Midbrain (tissue), 1 donor: ENCODE results near the gene NRAP.

Source experiments
- DNase-seq: peaks from one replicate; lab custom pipeline; 2025; lab: John Stamatoyannopoulos, UW

NRAP gene, protein sequence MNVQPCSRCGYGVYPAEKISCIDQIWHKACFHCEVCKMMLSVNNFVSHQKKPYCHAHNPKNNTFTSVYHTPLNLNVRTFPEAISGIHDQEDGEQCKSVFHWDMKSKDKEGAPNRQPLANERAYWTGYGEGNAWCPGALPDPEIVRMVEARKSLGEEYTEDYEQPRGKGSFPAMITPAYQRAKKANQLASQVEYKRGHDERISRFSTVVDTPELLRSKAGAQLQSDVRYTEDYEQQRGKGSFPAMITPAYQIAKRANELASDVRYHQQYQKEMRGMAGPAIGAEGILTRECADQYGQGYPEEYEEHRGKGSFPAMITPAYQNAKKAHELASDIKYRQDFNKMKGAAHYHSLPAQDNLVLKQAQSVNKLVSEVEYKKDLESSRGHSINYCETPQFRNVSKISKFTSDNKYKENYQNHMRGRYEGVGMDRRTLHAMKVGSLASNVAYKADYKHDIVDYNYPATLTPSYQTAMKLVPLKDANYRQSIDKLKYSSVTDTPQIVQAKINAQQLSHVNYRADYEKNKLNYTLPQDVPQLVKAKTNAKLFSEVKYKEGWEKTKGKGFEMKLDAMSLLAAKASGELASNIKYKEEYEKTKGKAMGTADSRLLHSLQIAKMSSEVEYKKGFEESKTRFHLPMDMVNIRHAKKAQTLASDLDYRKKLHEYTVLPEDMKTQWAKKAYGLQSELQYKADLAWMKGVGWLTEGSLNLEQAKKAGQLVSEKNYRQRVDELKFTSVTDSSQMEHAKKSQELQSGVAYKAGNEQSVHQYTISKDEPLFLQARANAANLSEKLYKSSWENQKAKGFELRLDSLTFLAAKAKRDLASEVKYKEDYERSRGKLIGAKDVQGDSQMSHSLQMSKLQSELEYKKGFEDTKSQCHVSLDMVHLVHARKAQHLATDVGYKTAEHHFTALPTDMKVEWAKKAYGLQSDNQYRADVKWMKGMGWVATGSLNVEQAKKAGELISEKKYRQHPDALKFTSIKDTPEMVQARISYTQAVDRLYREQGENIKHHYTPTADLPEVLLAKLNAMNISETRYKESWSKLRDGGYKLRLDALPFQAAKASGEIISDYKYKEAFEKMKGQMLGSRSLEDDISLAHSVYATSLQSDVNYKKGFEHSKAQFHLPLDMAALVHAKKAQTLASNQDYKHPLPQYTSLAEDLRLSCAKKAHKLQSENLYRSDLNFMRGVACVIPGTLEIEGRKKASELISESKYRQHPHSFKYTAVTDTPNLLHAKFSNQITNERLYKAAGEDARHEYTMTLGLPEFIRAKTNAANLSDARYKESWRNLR (N-terminal part only)

DNA sequence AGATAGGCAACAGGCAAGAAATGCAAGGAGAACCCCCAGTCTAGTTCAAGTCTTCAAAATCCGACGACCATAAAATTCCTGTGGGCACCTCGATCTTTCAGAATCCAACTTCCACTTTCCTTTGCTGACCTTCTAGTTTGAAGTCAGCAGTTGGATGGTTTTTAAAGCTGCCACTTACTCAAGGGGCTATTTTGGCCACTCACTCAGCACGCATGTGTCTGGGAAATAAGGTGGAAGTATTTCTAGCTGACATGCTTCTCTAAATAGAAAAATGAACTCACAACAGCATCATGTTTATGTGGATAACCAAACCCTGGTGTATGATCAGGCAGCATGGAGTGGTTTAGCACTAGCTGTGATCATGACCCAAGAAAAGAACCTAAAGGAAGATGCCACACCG, at the start of gene NRAP:
TSS of gene NRAP (minus strand) at position 134 of the 400 bp plus-strand sequence. CDS start 159 bp downstream, outside the sequence.
- DNase-seq: no peak

DNA sequence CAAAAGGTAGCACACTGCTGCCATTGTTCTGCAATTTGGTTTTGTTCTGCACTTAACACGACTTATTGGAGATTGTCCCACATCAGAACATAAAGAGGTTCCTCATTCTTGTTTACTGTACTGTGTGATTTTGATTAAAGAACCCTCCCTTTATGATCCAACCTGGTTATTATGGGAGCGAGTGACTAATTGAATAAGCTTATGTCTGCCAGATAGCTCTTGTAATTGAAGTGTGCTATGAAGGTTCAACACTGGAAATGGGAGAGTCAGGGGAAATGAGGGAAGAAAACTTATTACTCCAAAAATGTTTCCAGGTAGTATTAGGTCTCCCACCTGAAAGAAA, 49.8 kb upstream of the NRAP start:
- no peak for DNase-seq

DNA sequence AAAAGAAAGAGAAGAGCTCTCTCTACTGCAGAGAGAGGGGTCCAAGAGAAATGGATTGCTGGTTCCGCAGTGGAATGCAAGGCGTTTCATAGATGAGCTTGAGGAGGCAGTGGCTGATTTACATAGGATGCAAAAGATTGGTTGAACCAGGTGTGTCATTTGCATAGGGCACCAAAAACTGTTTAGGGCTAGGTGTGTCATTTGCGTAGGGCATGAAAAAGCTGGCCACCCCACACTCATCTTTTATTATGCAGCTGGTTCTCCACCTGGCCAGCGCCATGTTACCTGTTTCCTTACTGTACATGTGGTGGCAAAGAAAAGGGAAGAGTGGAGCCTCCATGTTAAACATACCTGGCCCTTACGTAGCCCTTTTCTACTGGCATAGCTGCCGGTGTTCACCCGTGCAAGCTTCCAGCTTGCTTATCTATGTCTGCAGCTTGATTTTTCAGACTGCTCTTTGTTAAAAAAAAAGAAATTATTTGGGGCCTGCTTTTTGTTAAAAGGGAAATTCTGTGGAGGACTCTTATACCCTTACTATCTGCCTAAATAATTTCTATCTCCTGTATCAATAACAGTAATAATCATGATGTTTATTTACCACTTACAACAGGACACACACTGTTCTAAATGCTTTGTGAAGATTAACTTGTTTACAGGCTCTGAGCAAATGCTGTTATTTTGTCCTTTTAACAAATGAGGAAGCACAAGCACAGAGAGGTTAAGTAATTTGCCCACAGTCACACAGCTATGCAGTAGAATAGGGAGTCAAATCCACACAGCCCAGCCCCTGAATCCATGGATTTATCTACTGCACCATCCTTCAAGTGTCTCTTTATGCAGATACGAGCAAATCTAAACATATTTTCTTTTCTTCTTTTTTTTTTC, 49.2 kb upstream of the NRAP start:
- no peak for DNase-seq

DNA sequence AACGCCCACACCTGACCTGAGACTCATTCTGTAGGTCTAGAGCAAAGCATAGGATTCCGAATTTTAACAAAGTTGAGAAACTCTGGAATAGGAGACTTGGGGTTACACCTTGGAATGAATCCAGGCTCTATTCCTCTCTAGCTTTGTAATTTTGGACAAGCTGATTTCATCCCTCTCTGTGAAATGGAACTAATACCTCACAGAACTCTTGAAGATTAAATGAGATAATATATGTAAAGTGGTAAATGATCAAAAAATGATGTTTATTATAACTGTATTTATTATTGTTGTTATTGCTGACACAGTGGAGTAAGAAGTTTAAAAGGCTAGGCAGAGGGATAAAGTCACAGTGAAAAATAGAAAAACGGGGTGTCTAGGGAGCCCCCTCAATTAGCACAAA, 48.2 kb upstream of the NRAP start:
- no peak for DNase-seq

DNA sequence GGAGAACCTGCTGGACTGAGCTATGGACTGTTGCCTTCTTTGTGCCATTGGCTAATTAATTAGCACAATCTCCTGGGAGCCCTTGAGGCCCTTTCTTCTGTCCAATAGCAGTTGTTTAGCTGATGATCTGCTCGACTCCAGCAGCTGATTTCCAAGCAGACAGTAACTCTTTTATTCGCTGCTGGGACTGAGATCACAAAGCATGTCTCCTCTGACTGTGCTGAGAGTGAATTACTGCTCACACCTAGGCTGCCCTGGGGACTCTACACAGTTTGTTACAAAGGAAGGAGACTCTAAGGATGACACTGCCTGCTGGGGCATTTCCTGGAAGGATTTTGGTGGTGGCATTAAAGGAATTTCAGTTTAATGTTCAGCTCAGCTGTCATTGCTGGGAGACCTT, 47.3 kb upstream of the NRAP start:
- peak; percentile 14 for DNase-seq

DNA sequence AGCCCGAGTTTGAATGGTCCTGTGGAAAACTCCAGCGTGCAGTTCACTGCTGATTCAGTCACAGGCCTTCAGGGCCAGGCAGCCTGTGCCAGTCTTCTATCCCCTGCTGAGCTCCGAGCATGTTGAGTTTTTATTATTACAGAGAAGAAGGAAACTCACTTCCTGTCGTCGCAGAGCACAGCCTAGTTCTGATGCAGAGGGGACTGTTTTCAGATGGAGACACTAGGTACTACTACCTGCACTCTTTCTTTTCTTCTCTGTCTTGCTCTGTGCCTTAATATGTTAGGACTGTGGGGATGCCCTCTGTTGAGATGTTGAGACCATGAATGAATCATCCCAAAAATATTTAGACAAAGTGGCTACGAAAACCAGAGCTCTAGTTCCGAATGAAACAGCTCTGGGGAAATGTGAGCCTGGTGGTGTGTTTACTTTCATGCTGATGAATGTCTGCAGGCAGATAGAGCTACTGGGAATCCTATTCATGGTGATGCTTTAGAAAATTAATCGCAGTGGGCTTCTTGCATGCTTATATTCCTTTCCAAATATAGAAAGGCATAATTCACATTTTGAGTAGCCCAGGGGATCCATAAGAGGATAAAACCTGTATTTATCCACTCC, 45.5 kb upstream of the NRAP start:
- DNase-seq: no peak

DNA sequence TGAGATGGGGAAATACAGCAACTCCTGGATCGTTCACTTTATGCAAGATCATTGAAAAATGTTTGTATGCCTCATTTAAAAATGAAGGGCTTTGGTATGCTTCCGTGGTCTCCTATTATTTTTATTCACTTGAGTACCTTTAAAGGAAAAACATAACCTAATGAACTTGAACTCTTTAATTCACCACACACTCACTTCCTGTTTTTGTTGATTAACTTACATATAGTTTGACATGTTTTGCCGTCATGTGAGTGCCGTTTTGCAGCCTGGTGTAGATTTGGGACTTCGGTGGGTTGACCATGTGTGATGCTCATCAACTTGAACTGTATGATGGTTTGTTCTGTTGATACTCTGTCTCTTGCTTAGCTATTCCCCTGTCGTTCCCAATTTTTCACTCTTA, 44.8 kb upstream of the NRAP start:
- DNase-seq: no peak

DNA sequence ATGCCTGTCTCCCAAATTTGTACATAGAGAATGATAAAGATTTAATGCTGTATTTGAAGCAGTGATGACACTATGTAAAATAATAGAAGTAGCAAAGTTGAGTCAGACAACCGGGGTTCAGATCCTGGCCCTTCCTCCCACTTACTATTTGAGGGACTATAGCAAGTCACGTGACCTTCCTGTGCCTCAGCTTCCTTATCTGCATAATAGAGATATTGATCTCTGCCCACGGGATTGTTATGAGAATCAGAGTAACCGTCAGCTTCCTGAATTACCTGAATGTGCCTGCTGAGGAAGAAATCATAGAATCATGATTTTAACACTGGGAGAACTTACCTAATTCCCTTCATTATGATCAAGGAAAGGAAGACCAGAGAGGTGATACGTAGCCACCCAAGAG, 42.8 kb upstream of the NRAP start:
- DNase-seq: no peak

DNA sequence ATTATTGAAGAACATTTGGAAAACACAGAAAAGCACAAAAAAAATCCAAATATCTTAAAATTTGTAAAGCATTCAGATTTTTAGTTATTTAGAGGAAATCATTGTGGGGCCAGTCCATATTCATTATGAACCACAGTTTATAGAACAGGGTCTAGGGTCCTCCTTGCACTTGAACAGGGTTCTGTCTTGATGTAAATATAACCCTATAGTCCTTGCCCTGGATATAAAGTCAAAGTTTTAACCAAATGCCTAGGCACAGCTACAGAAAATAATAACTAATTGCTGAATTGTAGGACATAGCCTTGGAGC, 41.5 kb upstream of the NRAP start:
- DNase-seq: no peak

DNA sequence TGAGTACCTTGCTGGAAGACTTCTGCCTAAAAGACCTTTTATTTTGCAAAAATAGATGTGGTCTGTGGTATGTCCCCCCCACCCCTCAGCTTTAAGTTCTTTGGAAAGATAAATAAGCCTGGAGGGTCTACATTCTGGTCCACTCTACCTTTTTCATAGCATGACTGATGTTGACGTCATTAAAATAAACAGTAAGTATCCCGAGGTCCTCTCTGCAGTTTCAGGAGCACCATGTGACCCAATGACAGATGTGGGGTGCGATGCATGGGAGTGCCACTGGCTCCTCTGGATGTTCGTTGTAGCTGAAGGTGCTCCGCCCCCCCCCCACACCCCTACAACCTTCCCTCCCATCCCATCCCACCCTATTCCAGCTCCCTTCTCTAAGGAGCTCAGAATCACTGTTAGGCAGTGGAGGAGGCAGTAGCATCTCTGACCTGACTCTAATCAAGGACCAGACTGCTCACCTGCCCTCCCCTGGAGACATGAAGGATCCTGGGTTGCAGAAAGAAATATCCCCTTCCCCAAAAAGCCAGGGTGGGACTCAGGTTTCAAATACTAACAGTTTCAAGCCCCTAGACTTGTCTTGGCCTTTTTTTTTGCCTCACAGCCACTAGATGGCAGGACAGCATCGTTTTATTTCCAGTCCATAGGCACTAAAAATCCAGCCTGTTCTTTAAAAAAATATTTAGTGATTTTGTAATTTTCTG, 40.9 kb upstream of the NRAP start:
- peak; percentile 56 for DNase-seq

DNA sequence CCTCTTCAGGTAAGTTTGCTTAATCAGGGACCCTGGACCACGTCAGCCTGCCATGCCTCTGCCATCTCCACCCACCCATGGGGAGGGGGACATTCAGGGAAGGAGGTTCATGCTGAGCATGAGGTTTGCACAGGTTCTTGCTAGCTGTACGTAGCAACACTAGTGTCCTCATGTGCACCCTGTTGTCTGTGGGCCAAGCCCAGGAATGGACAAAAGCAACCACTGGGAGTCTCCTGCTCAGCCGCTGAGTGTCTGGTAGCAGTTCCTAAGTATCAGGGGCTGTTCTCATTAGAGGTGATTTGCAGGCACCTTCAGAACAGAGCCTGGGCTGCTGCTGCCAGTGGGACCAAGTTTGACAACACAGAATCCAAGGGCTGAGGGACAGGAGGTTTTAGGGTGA, 33.8 kb upstream of the NRAP start:
- no peak for DNase-seq

DNA sequence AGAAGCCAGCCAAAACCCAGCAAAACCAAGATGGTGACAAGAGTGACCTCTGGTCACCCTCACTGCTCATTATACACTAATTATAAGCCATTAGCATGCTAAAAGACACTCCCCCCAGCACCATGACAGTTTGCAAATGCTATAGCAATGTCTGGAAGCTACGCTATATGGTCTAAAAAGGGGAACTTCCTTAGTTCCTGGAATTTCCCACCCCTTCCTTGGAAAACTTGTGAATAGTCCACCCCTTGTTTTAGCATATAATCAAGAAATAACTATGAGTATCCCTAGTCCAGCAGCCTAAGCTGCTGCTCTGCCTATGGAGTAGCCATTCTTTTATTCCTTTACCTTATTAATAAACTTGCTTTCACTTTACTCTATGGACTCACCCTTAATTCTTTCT, 31.9 kb upstream of the NRAP start:
- no peak for DNase-seq

DNA sequence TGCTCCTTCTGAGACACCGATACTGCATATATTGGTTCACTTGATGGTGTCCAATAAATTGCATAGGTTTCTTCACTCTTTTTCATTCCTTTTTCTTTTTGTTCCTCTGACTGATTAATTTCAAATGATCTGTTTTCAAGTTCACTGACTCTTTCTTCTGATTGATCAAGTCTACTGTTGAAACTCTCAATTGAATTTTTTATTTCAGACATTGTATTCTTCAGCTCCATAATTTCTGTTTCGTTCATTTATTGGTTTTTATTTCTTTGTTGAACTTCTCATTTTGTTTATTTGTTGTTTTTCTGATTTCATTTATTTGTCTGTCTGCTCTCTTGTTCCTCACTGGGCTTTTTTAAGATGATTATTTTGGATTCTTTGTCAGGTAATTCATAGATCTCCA, 29.5 kb upstream of the NRAP start:
- DNase-seq: no peak

DNA sequence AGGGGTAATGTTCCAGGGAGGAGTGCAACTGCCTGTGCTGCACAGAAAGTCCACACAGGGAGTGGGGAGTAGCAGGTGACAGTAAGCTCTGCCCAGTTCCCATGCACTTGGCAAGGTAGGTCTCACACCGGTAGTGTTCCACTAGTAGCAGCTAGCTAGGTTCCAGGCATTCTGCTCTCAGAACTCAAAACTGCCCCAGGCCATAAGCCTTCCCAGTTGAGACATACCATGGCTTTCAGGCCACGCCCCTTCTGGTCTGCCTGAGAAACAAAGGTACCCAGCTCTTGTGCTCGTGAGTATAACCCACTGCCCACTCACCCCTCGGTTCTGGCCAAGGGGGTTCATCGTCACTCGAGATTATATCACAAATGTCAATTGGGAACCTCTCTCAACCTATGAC, 28.4 kb upstream of the NRAP start:
- DNase-seq: no peak

DNA sequence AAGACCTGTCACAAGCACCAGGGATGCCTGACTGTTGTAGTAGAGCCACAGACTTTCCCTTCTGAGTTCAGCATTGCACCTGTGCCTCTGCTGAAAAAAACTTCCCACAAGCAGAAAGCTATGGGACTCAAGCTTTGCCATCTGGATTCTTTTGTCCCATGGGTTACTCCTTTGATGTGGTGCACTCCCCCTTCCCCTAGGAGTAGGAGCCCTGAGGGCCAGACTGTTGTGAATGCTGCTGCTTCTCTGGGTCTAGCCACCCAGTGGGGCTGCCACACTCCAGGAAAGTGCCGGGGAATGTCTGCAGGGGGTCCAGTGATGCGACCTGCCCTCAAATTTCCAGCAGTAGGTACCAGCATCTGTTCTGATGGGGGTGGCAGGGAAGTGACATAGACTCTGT, 27.5 kb upstream of the NRAP start:
- no peak for DNase-seq

DNA sequence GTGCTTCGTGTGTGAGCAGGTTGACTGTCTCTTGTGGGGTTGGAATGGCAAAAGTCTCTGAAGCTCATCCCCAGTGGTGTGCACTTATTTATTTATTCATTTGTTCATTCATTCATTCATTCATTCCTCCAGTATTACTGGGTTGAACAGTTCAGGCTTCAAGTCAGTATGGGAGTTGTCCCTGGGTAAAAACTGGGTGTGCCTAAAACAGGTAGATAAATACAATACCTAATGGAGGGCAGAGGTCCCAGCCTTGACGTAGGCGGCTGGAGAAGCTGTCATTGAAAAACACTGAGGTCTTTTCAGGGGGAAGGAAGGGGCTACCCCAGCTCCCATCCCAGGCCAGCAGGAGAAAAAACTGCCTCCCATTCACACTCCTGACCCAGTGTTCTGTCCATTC, 26.9 kb upstream of the NRAP start:
- DNase-seq: no peak

DNA sequence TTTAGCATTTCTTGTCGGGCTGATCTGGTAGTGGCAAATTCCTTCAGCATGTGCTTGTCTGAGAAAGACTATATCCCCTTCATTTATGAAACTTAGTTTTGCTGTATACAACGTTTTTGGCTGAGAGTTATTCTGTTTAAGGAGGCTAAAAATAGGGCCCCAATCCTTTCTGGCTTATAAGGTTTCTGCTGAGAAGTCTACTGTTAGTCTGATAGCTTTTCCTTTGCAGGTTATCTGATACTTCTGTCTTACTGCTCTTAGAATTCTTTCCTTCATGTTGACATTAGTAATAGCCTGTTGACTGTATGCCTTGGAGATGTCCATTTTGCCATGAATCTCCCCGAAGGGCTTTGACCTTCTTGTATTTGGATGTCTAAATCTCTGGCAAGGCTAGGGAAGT, 25.7 kb upstream of the NRAP start:
- no peak for DNase-seq

DNA sequence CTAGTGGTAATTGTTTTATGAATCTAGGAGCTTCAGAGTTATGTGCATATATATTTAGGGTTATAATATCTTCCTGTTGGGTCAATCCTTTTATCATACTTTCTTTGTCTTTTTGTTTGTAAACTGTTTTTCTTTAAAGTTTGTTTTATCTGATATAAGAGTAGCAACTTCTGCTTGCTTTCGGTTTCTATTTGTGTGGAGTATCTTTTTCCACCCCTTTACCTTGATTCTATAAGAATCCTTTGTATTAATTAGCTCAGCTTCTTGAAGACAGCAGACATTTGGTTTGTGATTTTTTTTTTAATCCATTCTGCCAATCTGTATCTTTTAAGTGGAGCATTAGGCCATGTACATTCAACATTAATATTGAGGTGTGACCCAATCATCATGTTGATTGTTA, 25.2 kb upstream of the NRAP start:
- DNase-seq: no peak

DNA sequence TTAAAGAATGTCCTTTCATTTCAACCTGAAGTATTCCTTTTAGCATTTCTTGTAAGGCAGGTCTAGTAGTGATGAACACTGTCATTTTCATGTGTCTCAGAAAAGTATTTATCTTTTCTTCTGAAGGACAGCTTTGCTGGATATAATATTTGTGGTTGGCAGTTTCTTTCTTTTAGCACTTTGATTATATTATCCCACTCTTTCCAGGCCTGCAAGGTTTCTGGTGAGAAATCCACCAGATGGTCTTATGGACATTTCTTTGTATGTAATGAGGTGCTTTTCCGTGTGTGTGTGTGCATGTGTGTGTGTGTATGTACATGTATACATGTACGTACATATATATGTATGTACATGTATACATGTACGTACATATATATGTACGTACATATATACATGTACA, 23.2 kb upstream of the NRAP start:
- DNase-seq: no peak

DNA sequence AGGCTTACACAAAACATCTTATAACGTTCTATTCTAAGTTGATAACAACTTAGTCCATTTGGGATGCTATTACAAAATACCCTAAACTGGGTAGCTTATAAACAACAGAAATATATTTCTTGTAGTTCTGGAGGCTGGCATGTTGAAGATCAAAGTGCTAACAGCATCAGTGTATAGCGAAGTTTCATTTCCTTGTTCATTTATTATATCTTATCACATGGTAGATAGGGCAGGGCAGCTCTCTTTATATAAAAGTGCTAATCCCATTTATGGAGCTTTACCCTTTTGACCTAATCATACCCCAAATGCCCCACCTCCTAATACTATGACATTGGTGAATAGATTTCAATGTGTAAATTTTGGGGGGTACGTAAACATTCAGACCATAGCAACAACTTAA, 22.2 kb upstream of the NRAP start:
- no peak for DNase-seq

DNA sequence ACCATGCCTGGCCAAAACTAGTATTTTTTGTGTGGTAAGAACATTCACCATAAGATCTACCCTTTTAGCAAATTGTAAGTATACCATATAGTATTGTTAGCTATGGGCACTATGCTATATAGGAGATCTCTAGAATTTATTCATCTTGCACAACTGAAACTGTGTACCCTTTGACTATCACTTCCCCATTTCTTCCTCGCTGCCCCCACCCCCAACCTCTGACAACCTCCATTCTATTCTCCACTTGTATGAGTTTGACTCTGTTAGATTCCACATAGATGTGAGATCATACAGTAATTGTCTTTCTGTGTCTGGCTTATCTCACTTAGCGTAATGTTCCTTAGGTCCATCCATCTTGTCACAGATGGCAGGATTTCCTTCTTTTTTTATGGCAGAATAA, 19.5 kb upstream of the NRAP start:
- DNase-seq: no peak
